Stimulated activated CD8-positive, alpha-beta memory T cell treated with anti-CD3 and anti-CD28 coated beads, Interleukin-2, amount 100 ng/mL, for 48 hours (primary cell): ENCODE results near the gene BRI3BP.
A peak's percentile ranks its signal among the peaks of the same experiment; 100 is the strongest.

Experiments
- DNase-seq, 2 donors: peaks; one replicate each; pipeline ENCODE4 v3.0.0-alpha.2; 2020; ENCODE audit warnings: low read depth in 2 of 2

The BRI3BP gene

GRCh38 chr12:124993626-124994436, at the start of gene BRI3BP:
BRI3BP (plus strand) TSS chr12:124993645; CDS start chr12:124993791, 146 bp downstream.
- peak; percentile 18 to 66 for DNase-seq

DNA sequence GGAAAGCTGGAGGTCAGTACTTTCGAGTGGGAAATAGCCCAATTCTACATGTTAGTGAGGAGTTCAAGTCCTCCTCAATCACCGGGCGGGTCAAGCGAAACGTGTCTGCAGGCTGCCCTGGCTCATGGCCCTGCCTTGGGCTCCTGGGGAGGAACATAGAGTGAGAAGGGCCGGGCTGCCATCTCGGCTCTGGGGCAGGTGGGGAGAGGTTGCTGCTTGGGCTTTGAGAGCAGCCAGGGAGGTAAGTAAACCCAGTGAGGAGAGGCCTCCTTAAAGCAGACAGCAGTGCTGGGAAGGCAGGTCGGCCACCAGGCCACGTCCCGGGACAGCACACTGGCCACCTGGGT, 47.0 kb upstream of the BRI3BP start:
- no peak for DNase-seq

- no peak for DNase-seq
Measured at GRCh38 chr12:124947013-124947412, 46.4 kb upstream of the BRI3BP start.

- DNase-seq = no peak
Measured at GRCh38 chr12:124947561-124948398, 45.7 kb upstream of the BRI3BP start.

- no peak for DNase-seq
Measured at GRCh38 chr12:124949066-124949465, 44.4 kb upstream of the BRI3BP start.

DNA sequence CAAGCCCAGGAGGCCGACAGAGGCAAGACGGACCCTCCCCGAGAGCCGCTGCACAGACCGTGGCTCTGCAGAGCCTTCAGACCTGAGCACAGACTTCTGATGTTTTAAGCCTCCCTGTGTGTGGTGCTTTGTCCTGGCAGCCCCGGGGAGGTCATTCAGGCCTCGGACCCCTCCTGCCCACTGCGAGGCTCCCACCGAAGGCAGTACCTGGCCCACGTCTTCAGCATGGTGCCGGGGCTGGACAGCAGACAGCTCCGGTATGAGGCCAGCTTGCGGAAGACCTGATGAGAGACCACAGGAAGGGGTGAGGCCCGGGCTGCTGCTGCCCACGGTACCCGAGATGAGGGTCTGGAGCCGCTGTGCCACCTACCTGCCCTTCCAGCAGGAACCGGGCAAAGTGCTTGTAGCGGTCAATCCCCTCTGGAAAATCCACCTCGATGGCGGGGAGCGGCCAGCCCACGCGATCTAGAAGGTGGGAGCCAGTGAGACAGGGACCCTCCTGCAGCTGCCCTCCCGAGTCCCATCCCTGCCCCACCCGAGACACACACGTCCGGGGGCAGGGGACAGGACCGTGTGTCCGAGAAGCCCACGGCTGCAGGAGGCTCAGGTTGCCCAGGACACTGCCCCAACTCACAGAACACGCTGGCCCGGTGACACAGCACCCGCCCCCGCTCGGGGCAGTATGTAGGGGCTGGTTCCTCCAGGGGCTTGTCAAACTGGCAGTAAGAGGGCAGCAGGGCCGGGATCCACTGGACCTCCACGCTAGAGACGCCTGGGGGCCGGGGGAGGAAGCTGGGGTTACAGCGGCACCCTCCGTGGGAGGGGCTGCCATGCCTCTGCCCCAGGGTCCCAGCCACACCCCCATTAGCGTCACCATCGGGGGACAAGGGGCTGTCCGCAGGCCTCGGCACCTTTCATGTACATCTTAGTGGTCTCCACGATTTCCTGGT, 43.4 kb upstream of the BRI3BP start:
- DNase-seq = no peak

- no peak for DNase-seq
Measured at GRCh38 chr12:124952295-124952694, 41.1 kb upstream of the BRI3BP start.

DNA sequence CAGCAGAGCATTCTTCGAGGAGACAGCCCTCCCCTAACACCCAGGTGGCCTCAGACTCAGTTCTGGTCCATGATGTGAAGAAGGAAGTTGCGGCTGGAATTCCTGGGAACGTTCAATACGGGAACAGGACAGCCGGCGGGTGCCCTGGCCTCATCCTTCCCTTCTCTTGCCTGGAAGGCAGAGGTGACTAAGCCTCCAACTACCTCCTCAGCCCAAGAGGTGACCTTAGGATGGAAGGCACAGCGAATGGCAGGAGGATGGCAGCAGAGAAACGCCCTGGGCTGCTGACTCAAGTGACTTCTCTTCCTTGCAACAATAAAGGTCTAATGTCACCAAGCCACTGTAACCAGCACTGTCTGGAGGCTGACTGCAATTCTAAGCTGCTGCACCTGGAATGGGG, 40.6 kb upstream of the BRI3BP start:
- no peak for DNase-seq

- DNase-seq = no peak
Measured at GRCh38 chr12:124953689-124954405, 39.6 kb upstream of the BRI3BP start.

GRCh38 chr12:124954771-124955170, 38.7 kb upstream of the BRI3BP start:
- DNase-seq = no peak

- DNase-seq = no peak
Measured at GRCh38 chr12:124956571-124956970, 36.9 kb upstream of the BRI3BP start.

DNA sequence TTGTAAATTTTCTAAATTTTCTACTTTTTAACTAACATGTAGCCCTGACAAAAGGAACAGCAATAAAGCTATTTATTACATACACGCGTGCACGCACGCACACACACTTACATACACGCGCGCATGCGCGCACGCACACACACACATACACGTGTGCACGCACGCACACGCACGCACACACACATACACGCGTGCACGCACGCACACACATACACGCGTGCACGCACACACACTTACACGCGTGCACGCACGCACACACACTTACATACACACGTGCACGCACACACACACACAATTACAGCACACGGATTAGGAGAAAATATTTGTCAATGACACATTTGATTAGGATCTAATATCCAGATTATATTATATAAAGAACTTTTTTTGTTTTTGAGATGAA, 32.4 kb upstream of the BRI3BP start:
- DNase-seq = no peak

DNA sequence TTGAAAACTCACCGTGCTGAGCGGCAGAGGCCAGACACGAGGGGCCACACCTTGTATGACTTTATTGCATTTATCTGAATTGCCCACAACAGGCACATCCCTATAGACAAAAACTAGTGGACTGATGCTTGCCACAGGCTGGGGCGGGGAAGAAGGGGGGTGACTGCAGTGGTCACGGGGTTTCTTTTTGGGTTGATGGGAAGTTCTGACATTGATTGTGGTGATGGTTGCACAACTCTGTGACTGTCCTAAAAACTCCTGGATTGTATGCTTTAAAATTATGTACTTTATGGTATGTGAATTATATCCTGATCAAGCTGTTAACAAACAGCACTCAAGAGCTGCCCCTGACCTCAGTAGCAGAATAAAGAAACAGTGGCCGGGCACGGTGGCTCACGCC, 30.2 kb upstream of the BRI3BP start:
- DNase-seq = no peak

DNA sequence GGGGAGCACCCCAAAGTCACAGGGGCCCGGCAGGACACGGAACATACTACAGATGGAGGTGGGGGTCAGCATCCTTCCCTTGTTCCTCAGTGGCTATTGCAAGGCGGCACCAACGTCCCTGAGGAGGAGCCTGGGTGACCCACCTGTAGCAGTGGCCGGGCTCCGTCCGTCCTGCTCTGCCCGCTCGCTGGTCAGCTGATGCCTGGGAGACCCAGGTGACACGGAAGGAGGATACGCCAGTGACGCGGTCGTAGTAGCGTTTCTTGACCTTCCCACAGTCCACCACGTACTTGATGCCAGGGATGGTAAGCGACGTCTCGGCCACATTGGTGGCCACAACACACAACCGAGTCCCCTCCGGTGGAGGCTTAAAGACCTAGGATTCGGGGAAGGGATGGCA, 29.2 kb upstream of the BRI3BP start:
- no peak for DNase-seq

- DNase-seq = no peak
Measured at GRCh38 chr12:124964836-124965462, 28.5 kb upstream of the BRI3BP start.

DNA sequence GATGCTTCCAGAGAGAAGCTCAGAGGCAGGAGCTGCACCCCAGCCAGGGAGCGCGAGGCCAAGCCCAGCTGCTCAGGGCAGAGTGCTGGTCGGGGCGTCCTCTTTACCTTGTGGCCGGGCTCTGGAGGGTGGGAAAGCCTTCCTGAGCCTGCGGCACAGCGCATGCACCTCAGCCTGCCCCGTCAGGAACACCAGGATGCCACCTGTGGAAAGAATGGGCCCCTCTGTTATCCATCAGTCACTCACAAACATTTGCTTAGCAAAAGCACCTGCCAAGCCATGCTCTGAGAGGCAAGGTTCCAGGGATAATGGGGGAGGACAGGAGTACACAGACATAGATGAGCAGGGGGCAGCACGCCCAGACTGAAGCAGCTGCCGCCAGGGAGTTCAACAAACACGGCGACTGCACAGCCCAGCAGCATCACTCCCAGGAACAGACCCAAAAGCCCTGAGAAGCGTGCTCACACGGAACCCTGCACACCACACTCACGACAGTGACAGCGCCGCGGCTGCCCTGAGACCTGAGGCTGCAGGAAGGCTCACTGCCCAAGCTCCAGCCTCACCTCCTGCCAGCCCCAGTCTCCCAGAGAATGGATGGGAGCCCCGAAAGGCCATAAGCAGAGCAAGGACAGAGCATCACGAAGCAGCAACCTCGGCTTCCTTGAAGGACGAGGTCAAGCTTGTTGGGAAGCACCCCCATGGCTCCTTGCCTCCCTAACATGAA, 26.3 kb upstream of the BRI3BP start:
- no peak for DNase-seq

DNA sequence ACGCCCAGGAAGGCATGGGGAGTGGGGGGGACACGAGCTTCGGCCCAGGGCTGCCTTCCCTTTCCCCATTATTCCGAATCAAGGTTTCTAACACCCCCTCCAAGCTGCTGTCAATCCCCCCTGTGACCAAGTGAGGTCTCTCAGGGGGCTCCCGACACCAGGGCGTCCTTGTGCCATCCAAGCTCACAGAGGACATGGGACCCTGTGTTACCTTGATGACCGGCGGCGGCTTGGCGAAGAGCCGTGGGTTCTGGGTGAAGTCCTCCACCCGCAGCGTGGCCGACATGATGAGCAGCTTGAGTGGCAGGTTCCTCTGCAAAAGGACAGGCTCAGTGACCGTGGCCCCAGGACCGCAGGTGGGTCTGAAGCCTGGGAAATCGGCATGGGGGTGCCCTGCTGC, 24.8 kb upstream of the BRI3BP start:
- DNase-seq = no peak

DNA sequence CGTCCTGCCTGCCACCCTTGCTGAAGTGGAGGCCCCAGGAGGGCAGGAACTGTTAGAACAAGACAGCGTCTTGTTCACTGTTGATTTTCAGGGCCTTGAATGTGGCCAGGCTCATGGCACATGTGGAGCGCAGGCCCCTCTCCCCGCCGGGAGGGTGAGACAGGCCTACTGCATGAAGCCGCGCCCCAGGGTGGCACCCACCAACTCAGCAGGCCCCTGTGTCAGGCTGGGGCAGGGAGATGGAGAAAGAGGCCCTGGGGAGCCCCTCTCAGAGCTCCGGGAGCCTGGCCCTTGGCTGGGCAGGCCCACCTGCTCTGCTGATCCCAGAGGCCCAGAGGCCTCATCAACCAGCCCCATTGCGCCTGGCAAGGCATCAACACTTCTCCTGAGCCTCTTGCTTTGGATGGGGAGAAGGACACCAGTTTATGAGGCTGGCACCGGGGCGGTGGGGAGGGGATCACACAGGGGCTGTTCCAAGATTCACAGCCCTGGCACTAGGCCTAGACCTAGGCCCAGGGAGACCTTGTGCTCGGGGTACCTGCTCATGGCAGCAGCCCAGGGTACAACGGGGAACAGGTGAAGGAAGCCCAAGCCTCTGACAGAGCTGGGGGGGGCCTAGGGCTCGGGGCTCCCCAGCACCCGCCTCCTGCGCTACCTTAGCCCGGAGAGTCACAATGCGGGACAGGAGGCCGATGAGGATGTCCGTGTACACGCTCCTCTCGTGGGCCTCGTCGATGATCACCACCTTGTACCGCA, 22.6 kb upstream of the BRI3BP start:
- no peak for DNase-seq

DNA sequence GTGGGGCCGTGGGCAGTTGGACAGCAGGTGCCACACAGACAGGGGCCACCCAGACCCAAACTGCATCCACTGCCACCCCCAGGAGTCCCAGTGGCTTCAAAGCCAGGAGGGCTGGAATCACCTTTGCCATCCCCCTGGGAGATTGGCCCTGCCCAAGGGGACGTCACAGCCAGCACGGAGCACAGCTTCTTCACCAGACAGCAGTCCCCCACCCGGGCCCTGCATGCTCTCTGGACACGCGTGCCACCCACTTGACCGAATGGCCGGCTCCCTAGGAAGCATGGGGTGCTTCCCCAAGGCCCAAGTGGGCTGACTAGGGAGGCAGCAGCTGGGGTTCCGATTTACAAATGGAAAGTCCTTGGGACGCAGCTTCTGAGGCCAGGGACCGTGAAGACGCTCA, 21.8 kb upstream of the BRI3BP start:
- DNase-seq = no peak
